Kidney epithelial cell (primary cell): ENCODE measurements around the gene OSBPL9. TPM values are rescaled to one million over a fixed set of nuclear protein-coding genes. Genes with fewer than 3 reads are reported as not detected.
"Not testable (repeated sequence)": the region's sequence is repeated elsewhere in the genome, so short reads cannot be mapped to it uniquely, and the experiment has no call there.

Experiments
- DNase-seq: peaks from one replicate; pipeline ENCODE4 v3.0.0-alpha.2; 2010; ENCODE audit warnings: low read depth
- H3K27me3 ChIP-seq: 2 replicates; pipeline ENCODE4 v1.6.0; 2011; ENCODE audit warnings: low read length; ENCODE audit not compliant: control insufficient read depth, insufficient read depth
- H3K36me3 ChIP-seq: 2 replicates; pipeline ENCODE4 v1.5.1; 2011; ENCODE audit warnings: low read length; ENCODE audit not compliant: control insufficient read depth, insufficient read depth
- H3K4me3 ChIP-seq: 2 replicates; pipeline ENCODE4 v1.5.1; 2011; ENCODE audit warnings: low read depth, mild to moderate bottlenecking, control low read depth, low read length
- total RNA-seq: library from RNA; depleted of rRNA; stranded (reverse); fragments of >200 nt; gene quantifications from 2 replicates; pipeline ENCODE4 v1.2.3, GENCODE V29; 2015
- TF ChIP-seq, protein P1 (sequence below): IDR thresholded peaks from 2 replicates; pipeline ENCODE4 v1.5.1; 2011; ENCODE audit warnings: mild to moderate bottlenecking, moderate library complexity, low read length, control low read depth, inconsistent platforms; ENCODE audit not compliant: insufficient read depth, poor library complexity, severe bottlenecking

OSBPL9 gene
- total RNA-seq, 1 donor from 2014 or later = 94.1 TPM

DNA sequence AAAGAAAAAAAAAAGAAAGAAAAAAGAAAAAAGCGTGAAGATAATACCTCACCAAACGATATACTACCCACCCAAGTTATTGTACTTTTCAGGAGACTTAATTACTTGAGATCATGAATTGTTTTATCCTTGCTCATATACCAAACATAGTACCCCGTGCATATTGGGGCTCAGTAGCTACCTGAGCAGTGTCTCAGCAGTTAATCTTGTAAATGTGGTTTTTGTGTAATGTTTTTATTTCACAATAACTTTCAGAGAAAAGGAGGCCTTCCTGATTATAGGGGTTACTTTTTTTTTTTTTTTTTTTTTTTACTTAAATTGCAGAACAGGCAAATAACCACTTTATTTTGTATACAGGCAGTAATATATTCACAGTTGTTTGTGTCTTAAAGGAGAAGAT, 80.3 kb downstream of the OSBPL9 start:
- H3K36me3 ChIP-seq = no peaks in the 10 kb centered on the region
- no peaks in the 10 kb centered on the region for H3K27me3 ChIP-seq
- no peak overlapping the region for H3K4me3 ChIP-seq
- no peak for DNase-seq
- TF ChIP-seq, protein P1, sequence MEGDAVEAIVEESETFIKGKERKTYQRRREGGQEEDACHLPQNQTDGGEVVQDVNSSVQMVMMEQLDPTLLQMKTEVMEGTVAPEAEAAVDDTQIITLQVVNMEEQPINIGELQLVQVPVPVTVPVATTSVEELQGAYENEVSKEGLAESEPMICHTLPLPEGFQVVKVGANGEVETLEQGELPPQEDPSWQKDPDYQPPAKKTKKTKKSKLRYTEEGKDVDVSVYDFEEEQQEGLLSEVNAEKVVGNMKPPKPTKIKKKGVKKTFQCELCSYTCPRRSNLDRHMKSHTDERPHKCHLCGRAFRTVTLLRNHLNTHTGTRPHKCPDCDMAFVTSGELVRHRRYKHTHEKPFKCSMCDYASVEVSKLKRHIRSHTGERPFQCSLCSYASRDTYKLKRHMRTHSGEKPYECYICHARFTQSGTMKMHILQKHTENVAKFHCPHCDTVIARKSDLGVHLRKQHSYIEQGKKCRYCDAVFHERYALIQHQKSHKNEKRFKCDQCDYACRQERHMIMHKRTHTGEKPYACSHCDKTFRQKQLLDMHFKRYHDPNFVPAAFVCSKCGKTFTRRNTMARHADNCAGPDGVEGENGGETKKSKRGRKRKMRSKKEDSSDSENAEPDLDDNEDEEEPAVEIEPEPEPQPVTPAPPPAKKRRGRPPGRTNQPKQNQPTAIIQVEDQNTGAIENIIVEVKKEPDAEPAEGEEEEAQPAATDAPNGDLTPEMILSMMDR = no peak

DNA sequence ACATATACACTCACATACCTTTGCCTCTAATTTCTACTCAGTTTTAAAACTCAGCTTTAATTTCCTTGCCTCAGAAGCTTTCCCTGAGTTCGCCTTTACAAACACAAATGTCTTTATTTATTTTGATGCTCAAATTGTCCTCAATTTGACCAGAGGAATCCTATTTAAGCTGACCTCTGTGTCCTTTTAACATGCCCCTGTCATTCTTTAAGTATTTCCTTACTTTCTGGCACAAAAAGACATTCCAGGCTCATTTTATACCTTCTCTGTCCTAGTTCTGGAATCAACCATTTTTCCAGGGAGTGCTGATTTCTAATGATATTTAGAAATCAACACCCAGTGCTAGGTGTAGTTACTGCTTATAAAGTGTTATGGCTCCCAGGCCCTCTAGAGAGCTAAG, 82.5 kb downstream of the OSBPL9 start:
- DNase-seq = no peak
- H3K27me3 ChIP-seq = no peaks in the 10 kb centered on the region
- H3K36me3 ChIP-seq = no peaks in the 10 kb centered on the region
- TF ChIP-seq, protein P1 = no peak
- no peak overlapping the region for H3K4me3 ChIP-seq

DNA sequence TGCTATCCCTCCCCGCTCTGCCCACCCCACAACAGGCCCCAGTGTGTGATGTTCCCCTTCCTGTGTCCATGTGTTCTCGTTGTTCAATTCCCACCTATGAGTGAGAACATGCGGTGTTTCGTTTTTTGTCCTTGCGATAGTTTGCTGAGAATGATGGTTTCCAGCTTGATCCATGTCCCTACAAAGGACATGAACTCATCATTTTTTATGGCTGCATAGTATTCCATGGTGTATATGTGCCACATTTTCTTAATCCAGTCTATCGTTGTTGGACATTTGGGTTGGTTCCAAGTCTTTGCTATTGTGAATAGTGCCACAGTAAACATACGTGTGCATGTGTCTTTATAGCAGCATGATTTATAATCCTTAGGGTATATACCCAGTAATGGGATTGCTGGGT, 84.9 kb downstream of the OSBPL9 start:
- not testable (repeated sequence) for DNase-seq

DNA sequence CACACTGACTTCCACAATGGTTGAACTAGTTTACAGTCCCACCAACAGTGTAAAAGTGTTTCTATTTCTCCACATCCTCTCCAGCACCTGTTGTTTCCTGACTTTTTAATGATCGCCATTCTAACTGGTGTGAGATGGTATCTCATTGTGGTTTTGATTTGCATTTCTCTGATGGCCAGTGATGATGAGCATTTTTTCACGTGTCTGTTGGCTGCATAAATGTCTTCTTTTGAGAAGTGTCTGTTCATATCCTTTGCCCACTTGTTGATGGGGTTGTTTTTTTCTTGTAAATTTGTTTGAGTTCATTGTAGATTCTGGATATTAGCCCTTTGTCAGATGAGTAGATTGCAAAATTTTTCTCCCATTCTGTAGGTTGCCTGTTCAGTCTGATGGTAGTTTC, 85.3 kb downstream of the OSBPL9 start:
- DNase-seq = not testable (repeated sequence)

More for the DNA sequence above, 84.9 kb downstream of the OSBPL9 start:
- not testable (repeated sequence) for H3K4me3 ChIP-seq, H3K36me3 ChIP-seq, H3K27me3 ChIP-seq

DNA sequence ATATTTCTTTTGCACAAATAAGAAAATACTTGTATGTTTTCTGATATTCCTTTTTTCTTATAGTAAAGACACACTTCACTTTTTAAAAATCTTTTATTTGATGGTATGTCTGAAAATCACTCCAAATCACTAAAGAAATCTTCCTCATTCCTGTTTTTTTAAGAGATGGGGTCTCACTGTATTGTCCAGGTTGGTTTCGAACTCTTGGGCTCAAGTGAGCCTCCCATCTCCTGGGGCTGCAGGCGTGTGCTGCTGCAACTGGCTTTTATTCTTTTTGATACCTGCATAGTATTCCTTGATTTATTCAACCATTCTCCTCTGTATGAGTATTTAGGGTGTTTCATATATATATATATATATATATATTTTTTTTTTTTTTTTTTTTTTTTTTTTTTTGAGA, 88.1 kb downstream of the OSBPL9 start:
- H3K36me3 ChIP-seq = no peaks in the 10 kb centered on the region
- H3K4me3 ChIP-seq = no peak overlapping the region
- no peak for DNase-seq
- TF ChIP-seq, protein P1 = no peak
- no peaks in the 10 kb centered on the region for H3K27me3 ChIP-seq

More for the DNA sequence above, 85.3 kb downstream of the OSBPL9 start:
- not testable (repeated sequence) for H3K27me3 ChIP-seq, H3K36me3 ChIP-seq, H3K4me3 ChIP-seq

DNA sequence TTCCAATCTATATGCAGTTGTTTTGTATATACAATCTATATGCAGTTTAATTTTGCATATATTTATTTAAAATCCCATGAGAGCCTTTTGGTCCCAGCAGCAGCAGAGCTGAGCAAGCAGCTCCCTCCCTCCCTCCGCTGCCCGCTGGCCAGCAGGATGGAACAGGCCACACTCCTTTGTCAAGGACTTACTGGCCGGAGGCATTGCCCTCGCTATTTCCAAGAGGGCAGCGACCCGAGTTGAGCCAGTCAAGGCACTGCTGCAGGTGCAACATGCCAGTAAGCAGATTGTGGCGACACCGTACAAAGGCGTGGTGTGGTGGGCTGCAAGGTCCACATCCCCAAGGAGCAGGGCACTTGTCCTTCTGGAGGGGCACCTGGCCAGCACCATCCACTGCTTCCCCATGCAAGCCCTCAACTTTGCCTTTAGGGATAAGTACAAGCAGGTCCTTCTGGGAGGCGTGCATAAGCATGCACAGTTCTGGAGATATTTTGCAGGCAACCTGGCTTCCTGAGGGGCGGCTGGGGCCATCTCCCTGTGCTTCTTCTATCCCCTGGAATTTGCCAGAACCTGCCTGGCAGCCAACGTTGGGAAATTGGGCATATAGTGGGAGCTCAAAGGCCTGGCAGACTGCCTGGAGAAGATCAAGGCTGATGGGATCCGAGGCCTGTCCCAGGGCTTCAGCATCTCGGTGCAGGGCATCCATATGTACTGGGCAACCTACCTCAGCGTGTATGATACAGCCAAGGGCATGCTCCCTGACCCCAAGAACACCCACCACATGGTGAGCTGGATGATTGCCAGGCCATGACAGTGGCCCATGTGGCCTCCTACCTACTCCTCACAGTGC, 92.2 kb downstream of the OSBPL9 start:
- Histone ChIP-seq H3K27me3 (no peaks in the 10 kb centered on the region), H3K4me3 (no peak overlapping the region), H3K36me3 (no peaks in the 10 kb centered on the region)
- DNase-seq = no peak
- TF ChIP-seq, protein P1 = no peak

DNA sequence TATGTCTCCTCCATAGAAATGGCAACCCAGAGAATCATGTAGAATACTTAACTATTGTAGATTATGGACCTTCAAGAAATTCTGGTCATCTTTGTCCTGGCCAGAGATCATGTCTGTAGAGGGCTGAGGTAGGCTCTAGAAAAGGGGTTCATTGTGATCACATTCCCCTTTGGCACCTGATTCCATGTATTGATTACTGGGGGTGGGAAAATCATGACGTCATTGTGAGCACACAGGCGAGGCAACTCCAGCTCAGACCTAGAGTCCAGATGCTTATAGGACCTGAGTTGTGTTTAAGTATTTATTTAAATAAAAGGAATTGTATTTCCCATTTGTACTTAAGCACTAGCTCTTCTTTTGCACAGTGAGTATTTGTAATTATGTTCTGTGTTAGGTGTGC, 93.1 kb downstream of the OSBPL9 start:
- Histone ChIP-seq H3K27me3 (no peaks in the 10 kb centered on the region), H3K4me3 (no peak overlapping the region), H3K36me3 (no peaks in the 10 kb centered on the region)
- no peak for DNase-seq
- TF ChIP-seq, protein P1 = no peak
